Posterior vena cava (tissue), 2 donors: ENCODE measurements around the gene ALKBH8. TPM values are rescaled to one million over a fixed set of nuclear protein-coding genes. Genes with fewer than 3 reads are reported as not detected.
"Not testable (repeated sequence)": the region's sequence is repeated elsewhere in the genome, so short reads cannot be mapped to it uniquely, and the experiment has no call there.

Experiments used
- DNase-seq: peaks from one replicate; pipeline ENCODE4 v3.0.0-alpha.2; 2020; ENCODE audit warnings: low spot score
- intact Hi-C, 2 donors: fragments of 100-400 bp; cut with DNase I; formaldehyde crosslinking; loops; one replicate each; pipeline versions ENCODE4 v1.14.1 to v1.14.2; 2022 to 2023
- total RNA-seq, 2 donors: library from RNA; stranded (reverse); fragmentation: NEBNext Ultra II Directional; extraction: Animal tissue kit (Norgen Biotek cat#: 25700); gene quantifications; one replicate each; pipeline ENCODE4 v1.2.1, GENCODE V29; 2021
- donor health status: DM: yes; HTN: yes; CAD: no.
- donor health status: DM: yes; HTN: yes; CAD: no.

The ALKBH8 gene
- total RNA-seq, 2 donors from 2014 or later = 10.3 to 10.7 TPM

DNA sequence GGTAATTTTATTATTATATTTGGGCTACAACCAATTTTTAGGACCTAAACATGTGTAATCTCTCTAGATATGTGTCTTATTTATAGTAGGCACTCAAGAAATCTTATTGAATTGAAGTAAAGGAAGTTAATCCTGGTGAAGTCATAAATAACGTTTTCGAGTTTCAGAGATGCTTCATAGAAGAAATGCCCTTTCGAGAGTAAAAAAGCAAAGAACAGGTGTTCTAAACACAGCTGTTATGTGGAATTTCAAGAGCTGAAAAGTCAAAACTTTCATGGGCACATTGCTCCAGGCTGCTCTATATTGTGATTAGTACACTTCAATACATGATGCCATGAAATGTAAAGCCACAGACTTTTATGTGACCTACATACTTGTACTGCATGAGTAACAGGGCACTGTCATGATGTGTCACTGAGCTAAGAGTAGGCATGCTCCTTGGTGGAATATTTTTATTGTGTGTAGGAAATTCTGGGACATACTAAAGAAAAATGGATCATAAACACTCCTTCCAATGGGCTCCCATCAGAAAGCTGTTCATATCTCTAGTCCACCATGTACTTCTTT lies 18.2 kb upstream of the ALKBH8 start:
- DNase-seq = no peak
- intact Hi-C loops = loop anchor here in 1 of 2 donors (5.0 kb wide), 1 partner anchor 389 kb away; no protein-coding TSS in a partner anchor

GRCh38 chr11:107581147-107581546 lies 15.6 kb upstream of the ALKBH8 start:
- intact Hi-C loops = loop anchor here in 1 of 2 donors (5.0 kb wide), 1 partner anchor 391 kb away; no protein-coding TSS in a partner anchor
- DNase-seq = no peak

GRCh38 chr11:107579169-107579568 lies 13.6 kb upstream of the ALKBH8 start:
- not testable (repeated sequence) for DNase-seq
- intact Hi-C loops = loop anchor here (5.0 to 10.0 kb wide), 2 partner anchors 113 to 196 kb away; no protein-coding TSS in a partner anchor

GRCh38 chr11:107577346-107577711 lies 11.8 kb upstream of the ALKBH8 start:
- intact Hi-C loops = loop anchor here (5.0 to 10.0 kb wide), 2 partner anchors 115 to 197 kb away; no protein-coding TSS in a partner anchor
- no peak for DNase-seq

DNA sequence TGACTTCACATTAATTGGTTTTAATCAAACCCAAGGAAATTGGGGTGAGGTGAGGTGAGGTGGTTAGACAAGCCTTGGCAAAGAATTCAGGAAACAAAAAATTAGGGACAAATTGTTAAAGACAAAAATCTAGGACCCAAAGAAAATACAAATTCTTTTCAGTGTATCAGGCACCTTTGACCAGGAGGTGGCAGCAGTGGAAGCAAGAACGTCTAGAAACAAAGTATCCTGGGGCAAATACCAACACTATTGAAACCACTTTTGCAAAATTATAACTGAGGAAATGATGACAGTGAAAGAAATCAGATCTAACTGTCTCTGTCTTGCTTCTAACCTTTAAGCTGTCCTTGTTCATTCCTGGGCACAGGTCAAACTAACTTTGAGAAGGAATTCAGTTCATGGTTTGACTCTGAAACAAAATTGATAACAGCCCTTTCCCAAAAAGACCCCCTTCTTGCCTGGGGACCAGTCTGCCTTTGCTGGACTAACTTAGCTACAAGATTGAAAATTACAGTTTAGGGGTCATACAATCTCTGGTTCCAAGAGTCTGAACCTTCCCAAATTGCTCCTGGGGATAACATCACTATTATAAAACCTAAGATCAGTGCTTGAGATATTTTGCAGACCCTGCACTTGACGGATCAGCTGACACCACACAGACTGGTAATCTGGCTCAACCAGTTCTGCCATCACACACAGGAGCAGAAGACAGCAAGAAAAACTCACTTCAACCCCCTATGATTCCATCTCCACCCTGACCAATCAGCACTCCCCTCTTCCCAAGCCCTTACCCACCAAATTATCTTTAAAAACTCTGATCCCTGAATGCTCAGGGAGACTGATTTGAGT lies 11.2 kb upstream of the ALKBH8 start:
- DNase-seq = not testable (repeated sequence)
- intact Hi-C loops = loop anchor here (5.0 to 10.0 kb wide), 2 partner anchors 116 to 198 kb away; no protein-coding TSS in a partner anchor

GRCh38 chr11:107573438-107573837 lies 7.9 kb upstream of the ALKBH8 start:
- intact Hi-C loops = loop anchor here in 1 of 2 donors (10.0 kb wide), 1 partner anchor 201 kb away; no protein-coding TSS in a partner anchor
- DNase-seq = no peak

DNA sequence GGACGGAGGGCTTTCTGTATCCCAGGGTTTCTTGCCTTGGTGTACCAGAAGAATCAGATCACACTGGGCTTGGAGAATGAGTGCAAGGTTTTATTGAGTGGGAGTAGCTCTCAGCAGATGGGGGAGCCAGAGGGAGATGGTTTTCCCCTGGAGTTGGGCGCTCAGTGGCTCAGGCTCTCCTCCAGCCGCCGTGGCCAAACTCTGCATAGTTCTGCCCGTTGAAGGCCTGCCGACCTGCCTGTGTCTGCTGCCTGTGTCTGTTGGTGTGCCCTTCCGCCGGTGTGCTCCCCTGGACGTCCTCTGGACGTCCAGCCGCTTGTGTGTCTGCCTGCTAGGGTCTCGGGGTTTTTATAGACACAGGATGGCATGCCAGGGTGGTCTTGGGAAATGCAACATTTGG lies 4.5 kb upstream of the ALKBH8 start:
- intact Hi-C loops = loop anchor here in 1 of 2 donors (10.0 kb wide), 1 partner anchor 205 kb away; no protein-coding TSS in a partner anchor
- DNase-seq = no peak

GRCh38 chr11:107567739-107568335 lies 2.3 kb upstream of the ALKBH8 start:
- no peak for DNase-seq
- intact Hi-C loops = loop anchor here (1.0 to 5.0 kb wide), 3 partner anchors 118 to 204 kb away; no protein-coding TSS in a partner anchor

- intact Hi-C loops = loop anchor here in 1 of 2 donors (5.0 kb wide), 2 partner anchors 121 to 206 kb away; no protein-coding TSS in a partner anchor
These were observed 1.0 kb upstream of the ALKBH8 start for GRCh38 chr11:107566569-107566968.

DNA sequence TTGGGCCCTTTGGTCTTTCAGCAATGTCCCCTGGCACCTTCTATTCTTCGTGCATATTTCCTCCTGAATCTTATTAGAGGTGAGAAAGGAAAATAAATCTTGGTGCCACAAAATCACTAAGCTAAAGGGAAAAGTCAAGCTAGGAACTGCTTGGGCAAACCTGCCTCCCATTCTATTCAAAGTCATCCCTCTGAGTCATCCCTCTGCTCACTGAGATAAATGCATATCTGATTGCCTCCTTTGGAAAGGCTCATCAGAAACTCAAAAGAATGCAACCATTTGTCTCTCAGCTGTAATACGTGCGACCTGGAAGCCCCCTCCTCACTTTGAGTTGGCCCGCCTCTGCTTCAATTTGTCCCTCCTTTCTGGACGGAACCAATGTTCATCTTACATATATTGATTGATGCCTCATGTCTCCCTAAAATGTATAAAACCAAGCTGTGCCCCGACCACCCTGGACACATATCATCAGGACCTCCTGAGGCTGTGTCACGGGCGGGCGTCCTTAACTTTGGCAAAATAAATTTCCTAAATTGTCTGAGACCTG lies 493 bp upstream of the ALKBH8 start:
- intact Hi-C loops = loop anchor here in 1 of 2 donors (5.0 kb wide), 2 partner anchors 121 to 206 kb away; no protein-coding TSS in a partner anchor
- DNase-seq = not testable (repeated sequence)

More at GRCh38 chr11:107566569-107566968, 1.0 kb upstream of the ALKBH8 start:
- no peak for DNase-seq

DNA sequence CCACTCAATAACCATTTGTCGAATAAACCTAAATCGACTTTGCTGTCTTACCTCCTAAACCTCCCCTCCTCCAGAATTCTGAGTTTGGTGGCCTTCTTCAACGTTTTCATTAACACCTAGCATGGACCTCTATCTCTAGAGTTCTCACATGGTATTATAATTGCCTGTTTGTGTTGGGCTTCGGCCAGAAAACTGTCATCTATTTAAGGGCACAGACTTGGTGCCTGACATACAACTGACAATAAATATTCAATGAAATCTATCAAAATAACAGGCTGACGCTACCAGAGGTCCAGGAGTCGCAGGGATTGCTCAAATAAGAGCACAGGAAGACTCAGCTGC lies 687 bp downstream of the ALKBH8 start:
- DNase-seq = no peak
- intact Hi-C loops = loop anchor here in 1 of 2 donors (5.0 kb wide), 2 partner anchors 122 to 207 kb away; no protein-coding TSS in a partner anchor

GRCh38 chr11:107563702-107564101 lies 1.8 kb downstream of the ALKBH8 start:
- DNase-seq = no peak

GRCh38 chr11:107562647-107563208 lies 2.8 kb downstream of the ALKBH8 start:
- intact Hi-C loops = no loop called here
- DNase-seq = no peak

More at GRCh38 chr11:107563702-107564101, 1.8 kb downstream of the ALKBH8 start:
- intact Hi-C loops = no loop called here

DNA sequence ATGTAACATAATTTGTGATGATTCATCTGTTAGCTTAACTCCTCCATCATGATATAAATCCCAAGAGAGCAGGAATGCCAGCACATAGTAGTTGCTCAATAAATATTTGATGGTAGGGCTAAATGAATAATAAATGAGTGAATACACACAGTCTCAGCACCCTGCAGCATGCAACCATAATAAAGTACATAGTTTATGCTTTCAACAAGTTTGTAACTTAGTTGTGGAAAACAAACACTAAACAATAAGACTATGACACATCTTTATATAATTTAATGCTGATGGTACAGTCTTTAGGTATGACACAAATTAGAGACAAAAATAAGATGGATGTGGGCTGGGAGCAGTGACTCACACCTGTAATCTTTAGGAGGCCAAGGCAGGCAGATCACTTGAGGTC lies 3.8 kb downstream of the ALKBH8 start:
- intact Hi-C loops = no loop called here
- no peak for DNase-seq

DNA sequence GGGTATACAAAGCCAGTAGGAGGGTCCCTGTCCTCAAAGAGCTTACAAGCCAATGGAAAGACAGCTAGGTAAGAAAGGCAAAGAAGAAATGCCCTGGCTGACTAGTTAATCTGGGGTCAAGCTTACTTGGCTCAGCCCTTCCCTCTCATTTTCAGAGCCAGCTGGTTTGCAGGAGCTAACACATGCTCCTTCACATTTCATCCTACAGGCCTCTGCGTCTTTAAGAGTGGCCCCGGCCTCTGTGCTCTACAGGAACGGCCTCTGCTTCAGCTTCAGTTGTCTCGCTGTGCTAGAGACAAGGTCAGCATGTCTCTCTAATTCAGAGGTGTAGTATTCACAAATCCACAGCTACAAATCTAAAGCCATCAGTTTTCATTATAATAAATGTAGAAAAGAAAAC lies 15.2 kb downstream of the ALKBH8 start:
- intact Hi-C loops = no loop called here
- no peak for DNase-seq

GRCh38 chr11:107549954-107550285 lies 15.6 kb downstream of the ALKBH8 start:
- DNase-seq = no peak
- intact Hi-C loops = no loop called here

- no peak for DNase-seq
- intact Hi-C loops = no loop called here
These were observed 16.1 kb downstream of the ALKBH8 start for GRCh38 chr11:107549253-107549953.

DNA sequence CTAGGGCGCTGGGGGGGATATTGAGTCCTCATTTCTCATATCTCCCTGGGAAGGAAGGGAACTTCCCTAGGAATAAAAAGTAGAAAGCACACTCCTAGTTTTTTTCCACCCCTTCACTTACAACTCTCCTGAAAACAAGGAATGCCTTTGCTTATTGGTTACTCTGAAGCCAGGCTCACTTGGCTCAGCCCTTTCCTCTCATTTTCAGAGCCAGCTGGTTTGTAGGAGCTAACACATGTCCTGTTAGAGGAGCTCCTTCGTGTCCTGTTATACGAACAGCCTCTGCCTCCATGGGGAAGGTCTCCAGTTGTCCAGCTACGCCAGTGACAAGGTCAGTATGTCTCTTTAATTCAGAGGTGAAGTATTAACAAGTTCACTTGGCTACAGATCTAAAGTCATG lies 17.6 kb downstream of the ALKBH8 start:
- intact Hi-C loops = no loop called here
- no peak for DNase-seq

- intact Hi-C loops = no loop called here
- DNase-seq = no peak
These were observed 20.4 kb downstream of the ALKBH8 start for GRCh38 chr11:107545101-107545514.
